Measurements from ENCODE around the gene SPATA9. TPM values are rescaled to one million over a fixed set of nuclear protein-coding genes. Genes with fewer than 3 reads are reported as not detected.
A peak's percentile ranks its signal among the peaks of the same experiment; 100 is the strongest.

Gene SPATA9, protein sequence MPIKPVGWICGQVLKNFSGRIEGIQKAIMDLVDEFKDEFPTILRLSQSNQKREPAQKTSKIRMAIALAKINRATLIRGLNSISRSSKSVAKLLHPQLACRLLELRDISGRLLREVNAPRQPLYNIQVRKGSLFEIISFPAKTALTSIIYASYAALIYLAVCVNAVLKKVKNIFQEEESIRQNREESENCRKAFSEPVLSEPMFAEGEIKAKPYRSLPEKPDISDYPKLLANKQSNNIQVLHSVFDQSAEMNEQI
- polyA plus RNA-seq (ENCODE audit: insufficient read length in 4 of 4), result 1 to 10 TPM; 1.1 to 2.3 (median 1.5) TPM

DNA sequence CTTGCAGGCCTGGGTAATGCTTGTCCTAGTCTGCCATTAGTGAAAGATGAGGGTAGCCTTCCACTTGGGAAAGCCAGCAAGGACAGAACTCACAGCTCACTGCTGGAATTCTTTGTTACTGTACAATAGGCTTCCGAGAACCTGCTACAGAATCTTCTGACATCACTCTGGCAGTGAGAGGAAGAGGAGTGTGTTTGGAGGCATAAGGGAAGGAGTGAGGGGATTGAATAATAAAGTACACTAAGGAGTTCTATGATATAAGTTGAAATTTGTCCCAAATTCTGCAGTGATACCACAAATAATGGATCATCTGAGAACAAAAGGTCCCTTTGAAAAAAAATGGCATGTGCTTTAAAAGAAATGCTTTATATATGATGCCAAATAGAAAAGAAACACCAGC lies at the start of gene SPATA9:
TSS of gene SPATA9 (minus strand) at position 101 of the 400 bp plus-strand sequence. CDS start 137 bp downstream, outside the sequence.
- DNase-seq (ENCODE audit: low read depth in 4 of 4, low spot score in 3 of 4), result no peak

DNA sequence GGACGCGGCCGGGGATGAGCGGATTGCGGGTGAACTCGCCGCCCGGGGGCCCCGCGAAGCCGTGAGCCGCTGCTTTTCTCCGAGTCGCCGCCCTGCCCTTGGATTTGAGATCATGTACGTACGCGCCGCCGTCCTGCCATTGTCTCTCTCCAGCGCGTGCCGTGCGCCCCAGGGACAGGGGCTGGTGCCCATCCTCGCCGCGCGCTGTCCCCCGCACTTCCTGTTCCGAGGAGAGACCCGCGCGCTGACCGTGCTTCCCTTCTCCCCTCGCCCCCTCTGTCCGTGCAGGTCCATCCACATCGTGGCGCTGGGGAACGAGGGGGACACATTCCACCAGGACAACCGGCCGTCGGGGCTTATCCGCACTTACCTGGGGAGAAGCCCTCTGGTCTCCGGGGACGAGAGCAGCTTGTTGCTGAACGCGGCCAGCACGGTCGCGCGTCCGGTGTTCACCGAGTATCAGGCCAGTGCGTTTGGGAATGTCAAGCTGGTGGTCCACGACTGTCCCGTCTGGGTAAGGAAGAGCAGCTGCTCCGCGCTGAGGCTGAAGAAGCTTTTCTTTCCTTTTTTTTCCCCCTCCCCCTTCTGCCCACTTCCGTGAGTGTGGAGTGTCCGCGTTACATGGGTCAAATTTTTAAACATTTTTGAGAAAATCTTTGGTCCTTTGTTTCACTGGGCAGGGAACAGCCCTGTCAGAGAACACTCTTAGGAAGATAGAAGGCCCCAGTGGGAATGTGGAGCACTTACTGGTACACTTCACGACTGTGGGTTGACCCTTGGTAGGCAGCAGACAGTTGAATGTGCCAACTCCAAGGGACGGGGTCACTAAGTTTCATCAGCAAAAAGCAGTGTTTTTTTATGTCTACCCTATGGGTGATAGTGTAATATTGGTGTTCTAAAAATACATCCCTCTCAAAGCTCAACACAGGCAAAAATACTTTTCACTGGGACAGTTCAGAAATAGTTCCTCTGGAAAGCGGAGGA lies 49.1 kb upstream of the SPATA9 start:
- DNase-seq (ENCODE audit: low read depth in 4 of 4, low spot score in 3 of 4), result peak in 2 of 4 donors; percentile 45 to 62

DNA sequence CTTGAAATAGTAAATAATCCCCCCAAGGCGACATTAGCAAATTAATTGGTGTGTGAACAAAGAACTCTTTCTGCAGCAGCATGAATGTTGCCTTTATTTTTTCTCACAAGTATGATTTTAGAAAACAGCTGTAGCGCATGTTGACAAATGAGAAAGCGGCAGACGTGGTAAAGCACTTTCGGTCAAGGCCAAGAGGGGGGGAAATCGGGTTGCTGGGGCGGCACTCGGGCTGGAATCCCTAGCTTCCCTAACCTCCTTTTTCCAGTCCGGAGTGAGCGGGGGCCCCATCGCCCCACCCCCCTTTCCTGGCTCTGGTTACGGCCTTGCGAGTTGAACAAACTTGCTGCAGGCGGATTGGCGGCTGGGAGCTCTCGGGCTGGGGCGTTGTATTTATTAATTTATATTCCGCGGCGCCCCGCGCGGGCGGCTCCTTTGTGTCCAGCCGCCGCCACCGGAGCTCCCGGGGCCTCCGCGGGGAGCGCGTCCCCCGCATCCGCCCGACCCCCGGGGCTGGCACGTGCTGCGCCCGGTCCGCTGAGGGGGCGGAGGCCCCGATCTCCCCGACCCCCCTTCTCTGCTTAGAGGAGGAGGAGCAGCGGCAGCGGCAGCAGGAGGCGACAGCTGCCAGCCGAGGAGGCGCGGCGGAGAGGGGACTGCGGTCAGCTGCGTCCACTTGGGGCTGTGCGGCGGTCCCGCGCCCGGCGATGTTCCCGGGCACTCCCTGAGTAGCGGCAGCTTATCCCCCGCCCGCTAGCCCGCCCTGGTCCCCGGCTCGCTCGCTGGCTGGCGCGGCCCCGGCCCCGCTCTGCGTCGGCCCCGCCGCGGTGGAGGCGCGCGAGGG lies 48.2 kb upstream of the SPATA9 start, which contains the start of gene RHOBTB3:
TSS of gene RHOBTB3 (plus strand) at position 607 of the 841 bp plus-strand sequence. CDS start 347 bp downstream, outside the sequence.
- peak; percentile 68 to 85 (median 78) for DNase-seq (ENCODE audit: low read depth in 4 of 4, low spot score in 3 of 4)

DNA sequence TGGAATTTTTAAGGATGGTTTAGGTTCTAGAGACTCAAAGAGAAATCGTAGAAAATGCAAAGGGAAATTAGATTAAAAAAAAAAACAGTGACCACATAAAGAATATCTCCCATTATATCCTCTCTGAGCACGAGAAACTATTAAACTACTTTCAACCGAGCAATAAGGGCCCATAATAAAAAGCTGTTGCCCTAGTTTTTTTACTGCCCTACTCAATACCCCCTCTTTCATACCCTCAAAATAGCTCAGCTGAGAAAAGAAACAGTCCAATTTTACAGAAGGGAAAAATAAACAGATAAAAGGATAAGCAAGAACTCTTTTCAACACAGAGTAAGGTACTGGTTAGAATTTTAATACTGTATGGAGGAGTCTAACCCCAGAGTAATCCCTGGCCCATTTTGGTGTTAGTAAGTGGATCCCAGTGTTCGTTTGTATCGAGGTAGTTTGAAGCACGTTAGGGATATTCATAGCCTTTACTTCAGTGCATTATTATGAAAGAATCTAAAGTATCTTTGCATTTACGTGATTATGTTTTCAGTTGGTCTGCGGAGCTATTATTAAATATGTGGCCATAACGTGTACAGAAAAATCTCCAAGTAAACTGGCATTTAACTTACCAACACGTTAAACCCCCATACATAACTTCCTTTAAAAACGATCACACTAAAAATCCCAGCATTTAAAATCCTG lies 47.4 kb upstream of the SPATA9 start:
- no peak for DNase-seq (ENCODE audit: low read depth in 4 of 4, low spot score in 3 of 4)

DNA sequence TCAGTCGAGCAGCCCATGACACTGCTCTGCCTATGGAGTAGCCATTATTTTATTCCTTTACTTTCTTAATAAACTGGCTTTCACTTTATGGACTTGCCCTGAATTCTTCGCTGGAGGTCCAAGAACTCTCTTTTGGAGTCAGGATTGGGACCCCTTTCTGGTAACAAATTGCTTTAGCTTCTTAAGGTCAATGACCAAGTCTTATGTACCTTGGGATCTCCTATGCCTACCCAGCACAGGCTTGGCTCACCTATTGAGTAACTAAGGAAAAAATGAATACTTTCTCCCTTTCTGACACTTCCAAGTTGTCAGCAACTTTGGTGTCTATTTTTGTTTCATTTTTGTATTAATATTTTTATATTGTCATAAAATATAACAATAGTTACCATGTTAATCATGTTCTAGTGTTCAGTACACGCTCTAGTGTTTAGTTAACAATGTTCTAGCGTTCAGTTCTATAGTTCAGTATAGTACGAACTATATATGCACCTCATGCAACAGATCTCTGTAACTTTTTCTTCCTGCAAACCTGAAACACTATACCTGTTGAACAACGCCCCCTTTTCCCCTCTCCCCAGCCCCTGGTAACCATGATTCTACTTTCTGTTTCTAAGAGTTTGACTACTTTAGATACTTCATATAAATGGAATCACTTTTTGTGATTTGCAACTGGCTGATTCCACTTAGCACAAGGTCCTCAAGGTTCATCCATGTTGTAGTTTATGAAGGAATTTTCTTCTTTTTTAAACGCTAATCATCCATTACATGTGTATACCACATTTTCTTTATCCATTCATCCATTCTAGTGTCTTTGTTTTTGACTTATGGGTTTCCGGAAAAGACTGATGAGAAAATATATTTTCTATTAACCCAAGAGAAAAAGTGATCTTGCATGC lies 46.6 kb upstream of the SPATA9 start:
- no peak for DNase-seq (ENCODE audit: low read depth in 4 of 4, low spot score in 3 of 4)

DNA sequence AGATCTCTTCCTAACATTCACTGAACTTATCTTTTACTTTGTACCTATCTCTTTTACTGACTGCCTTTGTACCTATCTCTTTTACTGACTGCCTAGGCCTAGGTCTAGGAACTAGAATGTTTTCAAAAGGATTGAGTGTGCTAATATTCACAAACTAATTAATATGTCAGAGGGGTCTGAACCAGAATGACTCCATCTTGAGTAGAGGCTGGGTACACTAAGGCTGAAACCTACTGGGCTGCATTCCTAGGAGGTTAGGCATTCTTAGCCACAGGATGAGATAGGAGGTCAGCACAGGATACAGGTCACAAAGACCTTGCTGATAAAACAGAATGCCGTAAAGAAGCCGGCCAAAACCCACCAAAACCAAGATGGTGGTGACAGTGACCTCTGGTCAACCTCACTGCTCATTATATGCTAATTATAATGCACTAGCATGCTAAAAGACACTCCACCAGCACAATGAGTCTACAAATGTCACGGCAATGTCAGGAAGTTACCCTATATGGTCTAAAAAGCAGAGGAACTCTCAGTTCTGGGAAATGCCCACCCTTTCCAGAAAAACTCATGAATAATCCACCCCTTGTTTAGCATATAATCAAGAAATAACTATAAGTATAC lies 45.8 kb upstream of the SPATA9 start:
- no peak for DNase-seq (ENCODE audit: low read depth in 4 of 4, low spot score in 3 of 4)

DNA sequence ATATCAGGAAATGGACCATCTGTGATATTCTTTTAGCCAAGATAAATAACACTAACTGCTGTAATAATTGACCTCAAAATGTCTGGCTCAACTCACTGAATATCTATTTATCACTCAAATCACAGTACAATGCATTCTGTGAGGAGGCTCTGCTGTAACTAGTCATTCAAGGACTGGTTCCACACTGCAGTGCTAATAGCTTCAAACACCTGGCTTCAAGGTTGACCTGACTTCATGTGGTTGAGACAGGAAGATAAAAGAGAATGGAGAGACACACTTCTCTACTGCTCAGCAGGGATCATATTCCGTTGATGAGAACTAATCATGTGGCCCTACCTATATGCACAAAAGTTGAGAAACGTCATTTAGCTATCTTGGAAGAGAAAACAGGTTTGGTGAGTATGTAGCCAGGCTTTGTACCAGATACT lies 45.0 kb upstream of the SPATA9 start:
- no peak for DNase-seq (ENCODE audit: low read depth in 4 of 4, low spot score in 3 of 4)

DNA sequence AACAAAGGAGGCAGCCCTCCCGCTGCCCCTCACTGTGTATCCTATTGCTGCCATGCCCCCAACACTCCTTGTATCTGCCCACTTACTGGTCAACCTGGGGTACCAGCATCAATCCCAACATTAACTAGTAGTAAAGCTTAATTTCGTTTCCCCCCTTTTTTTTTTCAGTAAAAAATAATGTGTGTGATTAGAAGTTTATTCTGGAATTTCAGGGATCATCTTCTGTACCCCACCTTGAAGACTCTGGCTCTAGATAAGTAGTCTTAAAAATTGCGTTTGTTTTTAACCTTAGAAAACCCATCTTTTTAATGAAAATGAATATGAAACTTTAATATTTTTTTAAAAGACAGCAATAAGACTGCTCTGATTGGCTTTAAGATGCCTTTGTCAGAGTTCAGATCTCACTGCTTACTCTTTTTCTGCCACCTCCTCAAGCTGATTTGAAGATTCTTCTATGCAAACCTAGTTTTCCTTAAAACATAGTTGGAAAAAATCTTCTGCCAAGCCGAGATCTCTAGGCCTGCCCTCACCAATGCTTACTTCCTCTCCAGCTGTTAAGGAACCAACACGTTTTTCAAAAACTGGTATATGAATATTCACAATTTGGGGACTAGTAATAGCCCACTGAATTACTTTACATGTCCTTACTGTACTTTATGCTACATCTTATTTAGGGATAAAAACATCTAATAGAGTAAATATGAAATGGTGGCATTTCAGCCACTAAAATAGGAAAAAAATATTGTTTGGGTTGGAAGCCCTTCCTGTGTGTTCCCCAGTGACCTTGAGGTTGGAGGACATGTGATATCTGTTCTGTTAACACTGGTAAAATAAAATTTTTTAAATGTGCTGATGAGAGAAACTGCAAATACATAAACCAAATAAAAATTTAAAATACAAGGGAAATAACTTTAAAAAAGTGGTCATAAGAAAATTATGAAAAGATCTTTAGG lies 44.3 kb upstream of the SPATA9 start:
- DNase-seq (ENCODE audit: low read depth in 4 of 4, low spot score in 3 of 4), result no peak

DNA sequence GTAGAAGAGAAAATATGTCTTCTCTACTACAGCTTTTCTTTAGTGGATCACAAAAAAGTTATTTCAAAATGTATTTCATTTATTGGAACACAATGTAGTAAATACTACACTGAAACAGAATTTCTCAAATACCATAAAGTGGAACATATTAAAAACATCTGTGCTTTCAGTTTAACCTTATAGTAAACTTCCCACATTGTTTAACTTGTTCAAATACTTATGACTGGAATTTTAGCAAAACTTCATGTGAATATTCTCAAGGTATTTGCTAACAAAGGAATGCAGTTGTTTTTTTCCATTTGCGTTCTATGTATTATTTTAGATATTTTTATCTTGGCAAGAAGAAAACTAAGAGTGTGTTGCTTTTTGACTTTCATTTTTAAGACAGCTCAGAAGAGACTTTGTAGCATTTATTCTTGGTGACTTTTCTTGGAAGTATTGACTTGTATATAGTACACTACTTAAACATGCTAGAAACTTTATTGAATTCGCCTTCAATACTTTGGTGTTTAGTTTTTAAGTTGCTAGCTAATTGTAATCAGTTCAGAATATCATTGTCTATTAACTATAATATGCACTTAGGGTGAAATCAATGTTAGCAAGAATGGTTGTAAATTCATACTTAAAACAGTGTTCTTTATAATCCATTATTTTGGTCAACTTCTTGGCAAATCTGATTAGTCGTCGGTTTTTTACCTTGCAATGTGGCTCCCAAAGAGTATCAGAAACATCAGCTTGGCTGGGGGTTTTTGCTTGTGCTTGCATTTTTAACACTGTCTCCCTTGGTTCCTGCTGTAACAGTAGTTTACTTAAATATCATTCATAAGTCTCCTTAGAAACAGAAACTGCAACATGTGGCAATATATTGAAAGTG lies 43.4 kb upstream of the SPATA9 start:
- DNase-seq (ENCODE audit: low read depth in 4 of 4, low spot score in 3 of 4), result no peak

DNA sequence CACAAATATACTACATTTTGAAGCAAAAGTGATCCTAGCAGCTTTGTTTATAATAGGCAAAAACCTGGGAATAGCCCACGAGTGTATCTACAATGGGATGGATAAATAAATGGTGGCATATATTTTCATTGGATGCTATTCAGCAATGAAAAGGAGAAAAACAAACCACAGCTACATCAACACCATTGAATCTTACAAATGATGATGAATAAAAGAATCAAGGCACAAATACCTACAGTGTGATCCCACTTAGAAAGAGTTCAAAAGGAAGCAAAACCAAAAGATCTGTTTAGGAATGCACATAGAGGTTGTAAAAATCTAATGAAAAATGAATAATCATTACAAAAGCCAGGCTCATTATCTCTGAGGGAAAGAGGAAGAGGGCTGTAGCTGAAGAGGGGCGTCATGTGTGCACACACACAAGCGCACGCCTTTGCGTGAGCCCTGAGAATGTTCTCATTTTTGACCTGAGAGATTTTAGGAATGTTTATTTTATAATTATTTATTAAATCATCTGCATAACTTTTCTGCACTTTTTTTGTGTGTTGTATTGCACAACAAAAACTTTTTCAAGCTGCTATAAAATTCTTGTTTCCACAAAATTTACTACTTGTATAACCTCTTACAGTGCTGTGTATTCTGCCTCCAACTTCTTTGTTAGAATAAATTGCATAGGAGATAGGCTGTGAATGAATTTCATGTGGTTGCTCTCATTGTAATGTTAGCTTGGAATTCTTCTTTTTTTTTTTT lies 42.5 kb upstream of the SPATA9 start:
- DNase-seq (ENCODE audit: low read depth in 4 of 4, low spot score in 3 of 4), result no peak

DNA sequence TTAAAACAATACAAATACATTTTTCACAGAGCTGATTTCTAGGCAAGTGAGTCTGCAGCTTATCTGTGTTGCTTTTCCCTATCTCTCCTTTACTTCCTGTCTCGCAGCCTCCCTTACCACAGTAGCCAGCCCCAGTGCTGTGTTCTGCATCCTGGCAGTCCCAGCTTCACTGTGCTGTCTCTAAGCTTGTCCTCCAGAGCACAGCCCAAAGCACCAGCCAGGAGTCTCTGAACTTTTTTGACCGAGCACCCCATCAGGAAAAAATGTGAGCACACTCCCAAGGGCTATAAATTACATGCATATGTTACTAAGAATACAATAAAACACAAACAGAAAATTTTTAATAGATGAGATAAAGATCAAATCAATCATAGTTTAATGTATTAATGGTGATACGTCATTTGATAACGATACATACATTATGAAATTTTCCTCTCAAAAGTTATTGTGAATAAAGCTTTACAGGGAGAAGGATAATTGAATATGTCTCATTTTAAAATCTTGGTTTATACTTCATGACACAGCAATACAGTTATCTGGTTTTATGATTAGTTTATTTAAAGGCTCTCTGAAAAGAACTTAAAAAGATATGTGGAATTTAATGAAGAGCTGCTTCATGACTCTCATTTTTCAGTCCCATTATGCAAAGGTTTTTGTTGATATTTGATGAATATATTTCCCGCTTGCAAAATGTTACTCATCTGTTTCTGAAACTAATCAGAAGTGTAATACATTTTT lies 41.0 kb upstream of the SPATA9 start:
- no peak for DNase-seq (ENCODE audit: low read depth in 4 of 4, low spot score in 3 of 4)

DNA sequence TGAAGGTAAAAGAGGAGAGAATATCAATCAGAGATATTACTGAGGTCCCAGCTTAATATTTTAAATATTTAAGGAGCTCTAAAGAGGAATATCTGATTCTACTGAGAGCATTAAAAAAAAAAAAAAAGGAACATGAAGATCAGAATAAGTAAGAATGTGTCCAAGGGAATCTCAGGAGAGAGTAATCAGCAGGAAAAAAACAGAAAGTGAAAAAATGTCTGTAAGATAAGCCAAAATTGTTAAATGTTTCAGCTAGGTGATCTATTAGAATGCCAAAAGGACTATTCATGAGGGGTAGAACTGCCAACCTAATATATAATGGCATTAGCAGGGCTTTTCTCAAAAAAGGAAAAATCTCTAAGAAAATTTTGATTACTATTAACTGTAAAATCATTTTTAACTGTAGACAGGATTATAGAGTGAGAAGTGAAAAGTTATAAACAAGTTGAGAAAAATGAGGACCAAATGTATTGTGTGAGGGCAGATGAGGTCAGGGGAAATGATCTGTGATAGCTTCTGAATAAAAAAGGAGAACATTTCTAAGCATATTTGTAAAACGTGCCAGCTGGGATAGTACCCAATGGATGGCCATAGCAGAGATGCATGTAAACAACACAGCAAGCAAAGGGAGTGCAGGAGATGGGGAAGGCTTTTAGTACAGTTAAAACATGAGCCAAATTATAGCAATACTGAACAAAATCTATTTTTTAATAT lies 38.9 kb upstream of the SPATA9 start:
- no peak for DNase-seq (ENCODE audit: low read depth in 4 of 4, low spot score in 3 of 4)

DNA sequence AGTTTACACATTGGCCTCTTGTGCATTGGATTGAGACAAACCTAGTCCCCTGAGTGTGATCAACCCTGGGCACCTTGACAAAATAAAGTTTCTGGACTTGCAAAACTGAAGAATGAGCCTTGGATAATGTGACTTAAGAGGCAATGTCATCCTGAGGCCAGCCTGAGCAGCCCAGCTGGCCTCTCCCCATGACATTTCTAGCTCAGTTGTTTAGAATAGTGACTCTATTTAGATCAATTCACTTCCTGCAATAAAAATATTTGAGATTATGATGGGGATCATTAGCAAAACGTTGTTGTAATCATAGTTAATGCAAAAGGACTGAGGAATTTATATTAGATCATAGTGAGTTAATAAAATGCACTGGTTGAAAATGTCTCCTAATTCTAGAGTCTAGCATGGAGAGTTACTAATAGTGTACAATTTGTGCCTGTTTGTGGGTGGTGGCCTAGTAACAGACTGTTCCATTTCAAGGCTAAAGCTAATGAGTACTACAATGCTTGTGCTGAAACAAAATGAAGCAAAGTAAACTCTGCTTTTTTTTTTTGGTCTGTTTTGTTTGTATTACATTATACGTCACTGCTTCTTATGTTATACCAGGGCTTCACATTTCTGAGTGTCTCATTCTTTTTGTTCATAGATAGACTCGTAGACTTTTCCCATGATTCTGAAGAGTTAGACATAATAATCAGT lies 37.4 kb upstream of the SPATA9 start:
- DNase-seq (ENCODE audit: low read depth in 4 of 4, low spot score in 3 of 4), result no peak

DNA sequence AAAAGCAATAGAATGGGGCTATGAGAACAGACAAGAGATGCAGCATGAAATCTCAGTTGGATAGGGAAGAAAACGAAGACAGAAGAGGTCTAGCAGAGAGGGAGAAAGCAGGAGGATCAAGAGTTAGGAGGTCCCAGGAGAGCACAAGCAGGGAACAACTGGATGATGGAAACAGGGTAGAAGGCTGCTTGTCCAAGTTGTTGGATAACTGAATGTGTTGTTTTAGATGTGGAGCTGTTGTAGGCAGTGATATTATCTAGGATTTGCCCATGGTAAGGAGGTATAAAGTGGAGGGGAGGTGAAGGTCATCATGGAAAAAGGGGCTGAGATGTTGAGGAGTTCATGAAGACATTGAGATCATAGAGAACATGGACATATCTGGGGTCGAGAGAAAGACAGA lies 35.9 kb upstream of the SPATA9 start:
- no peak for DNase-seq (ENCODE audit: low read depth in 4 of 4, low spot score in 3 of 4)
